Sciatic nerve (tissue), 2 donors: Measurements from ENCODE around the gene TPGS1. TPM values are rescaled to one million over a fixed set of nuclear protein-coding genes. Genes with fewer than 3 reads are reported as not detected.
"Not testable (repeated sequence)": the region's sequence is repeated elsewhere in the genome, so short reads cannot be mapped to it uniquely, and the experiment has no call there.

ENCODE experiments used
- ATAC-seq: fragments of 200-7000 bp; cut with Tn5 transposase; one replicate; pipeline ENCODE4 v1.9.1; 2020; ENCODE audit warnings: mild to moderate bottlenecking, moderate library complexity
- DNase-seq: peaks from one replicate; pipeline ENCODE4 v3.0.0-alpha.2; 2020; ENCODE audit warnings: low spot score
- intact Hi-C: fragments of 100-400 bp; cut with DNase I; formaldehyde crosslinking; loops from one replicate; pipeline ENCODE4 v1.14.2; 2022
- total RNA-seq: library from RNA; stranded (reverse); fragmentation: NEBNext Ultra II Directional; extraction: Animal tissue kit (Norgen Biotek cat#: 25700); gene quantifications from one replicate; pipeline ENCODE4 v1.2.1, GENCODE V29; 2021
- donor health status: DM: no; HTN: no; CAD: no.
- donor health status: DM: no; HTN: no; CAD: no.

Gene TPGS1
- total RNA-seq, 1 donor from 2014 or later, result 18.5 TPM

GRCh38 chr19:474126-475078 is 32.9 kb upstream of the TPGS1 start:
- DNase-seq, result no peak
- no peak for ATAC-seq
- intact Hi-C loops, result no loop called here

- DNase-seq, result no peak
- intact Hi-C loops, result no loop called here
- ATAC-seq, result no peak
These were observed 31.9 kb upstream of the TPGS1 start for GRCh38 chr19:475360-475759.

GRCh38 chr19:478236-478903 is 28.9 kb upstream of the TPGS1 start:
- no peak for ATAC-seq

GRCh38 chr19:478976-479375 is 28.3 kb upstream of the TPGS1 start:
- DNase-seq (no peak), ATAC-seq (no peak)
- intact Hi-C loops, result no loop called here

More at GRCh38 chr19:478236-478903, 28.9 kb upstream of the TPGS1 start:
- intact Hi-C loops, result no loop called here
- no peak for DNase-seq

- ATAC-seq (peak; percentile 93), DNase-seq (peak; percentile 87)
- intact Hi-C loops, result no loop called here
These were observed 27.1 kb upstream of the TPGS1 start for GRCh38 chr19:480016-480855.

GRCh38 chr19:481100-481499 is 26.2 kb upstream of the TPGS1 start:
- DNase-seq, intact Hi-C loops, ATAC-seq: not testable (repeated sequence)

GRCh38 chr19:482186-483041 is 24.9 kb upstream of the TPGS1 start:
- DNase-seq (no peak), ATAC-seq (no peak)
- intact Hi-C loops, result no loop called here

GRCh38 chr19:483332-484072 is 23.8 kb upstream of the TPGS1 start:
- ATAC-seq (no peak), DNase-seq (no peak)
- intact Hi-C loops, result no loop called here

- ATAC-seq, result no peak
- intact Hi-C loops, result no loop called here
- DNase-seq, result no peak
These were observed 22.8 kb upstream of the TPGS1 start for GRCh38 chr19:484494-484893.

- intact Hi-C loops, result no loop called here
- DNase-seq (no peak), ATAC-seq (no peak)
These were observed 22.2 kb upstream of the TPGS1 start for GRCh38 chr19:485077-485476.

GRCh38 chr19:485583-486236 is 21.6 kb upstream of the TPGS1 start:
- peak; percentile 66 for DNase-seq
- intact Hi-C loops, result no loop called here
- ATAC-seq, result peak; percentile 27

- intact Hi-C loops, result no loop called here
- peak; percentile 98 for DNase-seq
- peak; percentile 97 for ATAC-seq
These were observed 18.5 kb upstream of the TPGS1 start for GRCh38 chr19:488505-489417.

- intact Hi-C loops, result no loop called here
- ATAC-seq (peak; percentile 45), DNase-seq (peak; percentile 78)
These were observed 17.7 kb upstream of the TPGS1 start for GRCh38 chr19:489418-490196.

GRCh38 chr19:491146-491741 is 16.1 kb upstream of the TPGS1 start:
- intact Hi-C loops, result no loop called here
- no peak for ATAC-seq
- DNase-seq, result peak; percentile 66

- intact Hi-C loops, result no loop called here
- no peak for ATAC-seq
- DNase-seq, result peak; percentile 60
These were observed 15.2 kb upstream of the TPGS1 start for GRCh38 chr19:492091-492531.
